Naive thymus-derived CD4-positive, alpha-beta T cell (primary cell): Measurements from ENCODE around the gene KIFC1. TPM values are rescaled to one million over a fixed set of nuclear protein-coding genes. Genes with fewer than 3 reads are reported as not detected.
"Not testable (repeated sequence)": the region's sequence is repeated elsewhere in the genome, so short reads cannot be mapped to it uniquely, and the experiment has no call there.

Experiments used
- ATAC-seq: fragments of 150-1000 bp; cut with Tn5 transposase; 2 replicates; pipeline ENCODE4 v1.10.0; 2021; ENCODE audit warnings: mild to moderate bottlenecking, moderate library complexity
- CTCF ChIA-PET: fragments of 350-600 bp; sonication (Branson Sonifier 250); formaldehyde crosslinking; loops from one replicate; lab custom pipeline; 2021; ENCODE audit warnings: antibody characterized with exemption; lab: Charles Lee
- POLR2A ChIA-PET: fragments of 350-600 bp; sonication (Branson Sonifier 250); formaldehyde crosslinking; loops from one replicate; lab custom pipeline; 2021; ENCODE audit warnings: antibody characterized with exemption, inconsistent platforms; lab: Charles Lee
- DNase-seq, 9 donors: peaks; one replicate each; pipeline versions ENCODE4 v3.0.0 to v3.0.0-alpha.2; 2020 to 2022; ENCODE audit warnings: mixed read lengths in 1 of 9
- H3K27ac ChIP-seq: one replicate; pipeline ENCODE4 v1.7.0; 2013; ENCODE audit warnings: mild to moderate bottlenecking, low read depth, low read length, moderate library complexity
- H3K27me3 ChIP-seq, 2 donors: one replicate each; pipeline ENCODE4 v1.7.0; 2013; ENCODE audit warnings: low read length in 2 of 2, mild to moderate bottlenecking in 2 of 2, moderate library complexity in 2 of 2; ENCODE audit not compliant: control insufficient read depth in 2 of 2, insufficient read depth in 2 of 2
- H3K36me3 ChIP-seq, 3 experiments: 1 replicate in 2 of 3; 2 replicates in 1 of 3; pipeline ENCODE4 v1.7.0; 2013; ENCODE audit warnings: low read length in 3 of 3, mild to moderate bottlenecking in 3 of 3, moderate library complexity in 1 of 3; ENCODE audit not compliant: insufficient read depth in 3 of 3, control insufficient read depth in 2 of 3
- H3K4me1 ChIP-seq, 2 donors: one replicate each; pipeline ENCODE4 v1.7.0; 2013; ENCODE audit warnings: low read length in 2 of 2, mild to moderate bottlenecking in 2 of 2, moderate library complexity in 1 of 2; ENCODE audit not compliant: control insufficient read depth in 2 of 2, insufficient read depth in 2 of 2
- H3K4me3 ChIP-seq: 2 replicates; pipeline ENCODE4 v1.7.0; 2013; ENCODE audit warnings: mild to moderate bottlenecking, low read length
- H3K9me3 ChIP-seq, 3 experiments: 1 replicate in 2 of 3; 2 replicates in 1 of 3; pipeline ENCODE4 v1.7.0; 2013; ENCODE audit warnings: low read length in 3 of 3; ENCODE audit not compliant: control insufficient read depth in 2 of 3
- H3K27ac Mint-ChIP-seq, 9 donors: one replicate each; pipeline ENCODE4 v1.8.0; 2020 to 2022; ENCODE audit warnings: mixed read lengths in 9 of 9, mild to moderate bottlenecking in 8 of 9, moderate library complexity in 5 of 9, inconsistent platforms in 2 of 9
- H3K27me3 Mint-ChIP-seq, 5 donors: one replicate each; pipeline ENCODE4 v1.8.0; 2021 to 2022; ENCODE audit warnings: mixed read lengths in 5 of 5, mild to moderate bottlenecking in 1 of 5
- H3K36me3 Mint-ChIP-seq, 5 donors: one replicate each; pipeline ENCODE4 v1.8.0; 2020 to 2022; ENCODE audit warnings: mixed read lengths in 5 of 5, mild to moderate bottlenecking in 3 of 5, inconsistent platforms in 1 of 5
- H3K4me1 Mint-ChIP-seq, 7 donors: one replicate each; pipeline ENCODE4 v1.8.0; 2020 to 2022; ENCODE audit warnings: mixed read lengths in 7 of 7, mild to moderate bottlenecking in 3 of 7, inconsistent platforms in 1 of 7
- H3K4me3 Mint-ChIP-seq, 10 donors: one replicate each; pipeline ENCODE4 v1.8.0; 2020 to 2022; ENCODE audit warnings: mild to moderate bottlenecking in 10 of 10, mixed read lengths in 10 of 10, moderate library complexity in 6 of 10, inconsistent platforms in 2 of 10
- H3K9me3 Mint-ChIP-seq, 11 donors: one replicate each; pipeline ENCODE4 v1.8.0; 2020 to 2022; ENCODE audit warnings: mixed read lengths in 11 of 11, mild to moderate bottlenecking in 4 of 11, inconsistent platforms in 1 of 11, moderate library complexity in 1 of 11
- intact Hi-C, 2 donors: fragments of 100-400 bp; cut with micrococcal nuclease; formaldehyde crosslinking; loops; one replicate each; pipeline ENCODE4 v1.15.1; 2023
- polyA plus RNA-seq, 2 donors: library from polyadenylated mRNA; unstranded; fragments of 300-500 nt; fragmentation: Illumina TruSeq; gene quantifications; one replicate each; pipeline ENCODE4 v1.2.3, GENCODE V29; 2021
- total RNA-seq, 6 experiments: library from RNA in 5 of 6; stranded (reverse) in 5 of 6; gene quantifications; 1 replicate in 5 of 6; 2 replicates in 1 of 6; pipeline ENCODE4 v1.2.3 and lab custom pipeline; 2021 to 2026

KIFC1 gene
- total and polyA plus RNA-seq, 7 experiments from 2014 or later, result 0.18 to 87.9 (median 1.1) TPM

DNA sequence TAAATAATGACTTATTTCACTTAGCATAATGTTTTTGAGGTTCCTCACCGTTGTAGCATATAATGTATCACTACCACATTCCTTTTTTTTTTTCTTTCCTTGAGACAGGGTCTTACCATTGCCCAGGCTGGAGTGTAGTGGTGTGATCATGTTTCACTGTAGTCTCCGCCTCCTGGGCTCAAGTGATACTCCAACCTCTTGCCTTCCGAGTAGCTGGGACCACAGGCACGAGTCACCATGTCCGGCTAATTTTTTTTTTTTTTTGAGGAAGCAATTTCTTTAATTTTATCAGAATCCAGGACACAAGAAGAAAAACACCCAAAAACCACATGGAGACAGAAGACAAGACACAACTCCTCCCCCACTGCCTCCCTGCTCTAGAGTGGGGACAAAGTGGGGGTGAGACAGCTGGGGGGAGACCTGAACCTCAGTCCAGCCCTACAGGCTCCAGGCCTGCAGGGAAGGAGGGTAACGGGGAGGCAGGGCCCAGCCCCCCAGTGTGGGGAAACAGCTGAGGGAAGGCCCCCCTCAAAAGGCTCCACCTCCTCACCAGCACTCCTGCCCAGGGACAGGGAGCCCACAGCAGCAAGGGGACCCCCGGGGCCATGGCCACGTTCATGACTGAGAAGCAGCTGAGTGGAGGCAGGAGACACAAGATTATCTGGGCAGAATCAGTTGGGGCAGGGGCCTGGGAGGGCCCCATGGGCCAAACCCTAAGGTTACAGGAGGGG is 27.0 kb upstream of the KIFC1 start:
- POLR2A ChIA-PET, H3K9me3 ChIP-seq, H3K27ac ChIP-seq, H3K36me3 Mint-ChIP-seq, H3K4me1 ChIP-seq, intact Hi-C loops, CTCF ChIA-PET, H3K36me3 ChIP-seq, H3K4me3 Mint-ChIP-seq, DNase-seq, H3K27me3 ChIP-seq, H3K4me3 ChIP-seq, H3K9me3 Mint-ChIP-seq, H3K4me1 Mint-ChIP-seq: not testable (repeated sequence)
- Mint-ChIP-seq H3K27me3 (peaks cover 0 to 12% (median 0%) of the 10 kb centered on the region in 5 donors), H3K27ac (peak overlapping the region in 1 of 9 donors; percentile 52)
- ATAC-seq, result peak; percentile 54

GRCh38 chr6:33365206-33365971 is 26.2 kb upstream of the KIFC1 start:
- intact Hi-C loops, H3K4me1 ChIP-seq, H3K9me3 ChIP-seq, H3K4me3 ChIP-seq, H3K36me3 Mint-ChIP-seq, H3K36me3 ChIP-seq, H3K27me3 ChIP-seq, H3K9me3 Mint-ChIP-seq, POLR2A ChIA-PET, ATAC-seq, H3K27ac ChIP-seq, H3K27ac Mint-ChIP-seq, CTCF ChIA-PET, H3K27me3 Mint-ChIP-seq, H3K4me1 Mint-ChIP-seq, DNase-seq, H3K4me3 Mint-ChIP-seq: not testable (repeated sequence)

- Mint-ChIP-seq H3K27ac (peak overlapping the region in 1 of 9 donors; percentile 51), H3K27me3 (no peaks in the 10 kb centered on the region), H3K9me3 (no peaks in the 10 kb centered on the region), H3K4me1 (peaks cover 0 to 5% (median 0%) of the 10 kb centered on the region in 7 donors), H3K36me3 (no peaks in the 10 kb centered on the region), H3K4me3 (no peak overlapping the region)
- POLR2A ChIA-PET, result interaction anchor here (0.6 to 0.7 kb wide), 2 partner anchors 388 to 1585 kb away, joined by 3 to 4 read pairs; no protein-coding TSS in a partner anchor
- H3K4me3 ChIP-seq, result no peak overlapping the region
- H3K27me3 ChIP-seq, result no peaks in the 10 kb centered on the region
- no peak for DNase-seq
- intact Hi-C loops, result no loop called here
- no peaks in the 10 kb centered on the region for H3K36me3 ChIP-seq
- CTCF ChIA-PET, result no interaction called here
- H3K27ac ChIP-seq, result no peak overlapping the region
- H3K4me1 ChIP-seq, result no peaks in the 10 kb centered on the region
- no peak for ATAC-seq
- no peaks in the 10 kb centered on the region for H3K9me3 ChIP-seq
Observed at GRCh38 chr6:33367009-33367714, 24.5 kb upstream of the KIFC1 start.

GRCh38 chr6:33367715-33368025 is 24.0 kb upstream of the KIFC1 start:
- H3K4me3 ChIP-seq, CTCF ChIA-PET, H3K27ac ChIP-seq, intact Hi-C loops, H3K27ac Mint-ChIP-seq, H3K36me3 Mint-ChIP-seq, H3K27me3 ChIP-seq, H3K36me3 ChIP-seq, H3K4me1 ChIP-seq, H3K9me3 Mint-ChIP-seq, H3K27me3 Mint-ChIP-seq, H3K9me3 ChIP-seq, DNase-seq, H3K4me1 Mint-ChIP-seq, H3K4me3 Mint-ChIP-seq, ATAC-seq: not testable (repeated sequence)
- POLR2A ChIA-PET, result interaction anchor here (0.6 to 0.7 kb wide), 2 partner anchors 388 to 1586 kb away, joined by 3 to 4 read pairs; no protein-coding TSS in a partner anchor

- ATAC-seq, DNase-seq, H3K27me3 ChIP-seq, H3K9me3 Mint-ChIP-seq, H3K9me3 ChIP-seq, H3K27ac ChIP-seq, H3K4me3 ChIP-seq, H3K4me1 Mint-ChIP-seq, H3K36me3 ChIP-seq, intact Hi-C loops, H3K4me3 Mint-ChIP-seq, H3K27me3 Mint-ChIP-seq, H3K36me3 Mint-ChIP-seq, H3K27ac Mint-ChIP-seq: not testable (repeated sequence)
- ChIA-PET CTCF (interaction anchor here (0.9 kb wide), 1 partner anchor 206 kb away, joined by 3 read pairs; no protein-coding TSS in a partner anchor), POLR2A (interaction anchor here (0.6 kb wide), 1 partner anchor 153 kb away, joined by 3 read pairs; no protein-coding TSS in a partner anchor)
- H3K4me1 ChIP-seq, result peaks cover 0 to 12% of the 10 kb centered on the region in 2 donors
Observed at GRCh38 chr6:33371901-33372300, 19.7 kb upstream of the KIFC1 start.

- DNase-seq (no peak), ATAC-seq (no peak)
- Histone ChIP-seq H3K4me3 (no peak overlapping the region), H3K9me3 (no peaks in the 10 kb centered on the region), H3K4me1 (peaks cover 0 to 12% of the 10 kb centered on the region in 2 donors), H3K27ac (no peak overlapping the region), H3K27me3 (no peaks in the 10 kb centered on the region), H3K36me3 (no peaks in the 10 kb centered on the region)
- CTCF ChIA-PET, result interaction anchor here (0.5 to 0.9 kb wide), 2 partner anchors 13 to 206 kb away, joined by 3 to 5 read pairs; no protein-coding TSS in a partner anchor
- Mint-ChIP-seq H3K9me3 (no peaks in the 10 kb centered on the region), H3K27me3 (no peaks in the 10 kb centered on the region), H3K4me1 (peaks cover 0 to 10% (median 8%) of the 10 kb centered on the region in 7 donors), H3K27ac (peak overlapping the region in 1 of 9 donors; percentile 53), H3K4me3 (no peak overlapping the region), H3K36me3 (no peaks in the 10 kb centered on the region)
- intact Hi-C loops, result no loop called here
- POLR2A ChIA-PET, result no interaction called here
Observed at GRCh38 chr6:33372526-33373123, 19.0 kb upstream of the KIFC1 start.
